NCI-H1105 treated with DMSO at 0.1 percent for 48 hours (cell line): ENCODE data around the gene COL19A1.
"Not testable (repeated sequence)": the region's sequence is repeated elsewhere in the genome, so short reads cannot be mapped to it uniquely, and the experiment has no call there.

Experiments
- DNase-seq: peaks from one replicate; lab custom pipeline; 2025; lab: John Stamatoyannopoulos, UW

COL19A1 gene

DNA sequence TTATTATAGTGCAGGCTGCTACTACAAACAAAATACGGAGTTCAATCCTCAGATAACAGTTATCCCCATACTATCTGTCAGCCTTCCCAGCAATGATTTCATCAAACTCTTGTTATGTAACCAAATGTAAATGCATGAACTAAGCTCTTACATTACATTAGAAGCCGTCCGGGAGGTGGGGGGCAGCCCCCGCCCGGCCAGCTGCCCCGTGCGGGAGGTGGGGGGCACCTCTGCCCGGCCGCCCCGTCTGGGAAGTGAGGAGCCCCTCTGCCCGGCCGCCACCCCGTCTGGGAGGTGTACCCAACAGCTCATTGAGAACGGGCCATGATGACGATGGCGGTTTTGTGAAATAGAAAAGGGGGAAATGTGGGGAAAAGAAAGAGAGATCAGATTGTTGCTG is 99.6 kb downstream of the COL19A1 start:
- not testable (repeated sequence) for DNase-seq

DNA sequence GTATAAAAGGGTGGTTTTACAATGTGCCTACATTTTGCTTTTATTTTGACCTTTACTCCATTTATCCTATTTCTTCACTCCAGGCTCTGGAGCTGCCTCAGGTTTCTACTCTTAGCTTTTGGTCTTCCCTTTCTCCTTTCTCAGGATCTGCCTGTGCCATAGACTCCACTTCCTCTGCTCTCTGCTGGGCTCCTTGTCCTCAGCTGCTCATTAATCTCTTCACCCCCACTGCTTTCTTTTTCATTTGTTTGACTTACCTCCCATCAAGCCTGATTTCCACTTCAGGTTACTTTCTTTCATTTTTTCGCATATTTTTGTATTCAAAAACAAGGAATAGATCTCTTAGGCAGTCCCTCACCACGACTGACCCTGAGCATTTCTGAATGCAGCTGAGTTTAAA is 106.8 kb downstream of the COL19A1 start:
- DNase-seq, result no peak

DNA sequence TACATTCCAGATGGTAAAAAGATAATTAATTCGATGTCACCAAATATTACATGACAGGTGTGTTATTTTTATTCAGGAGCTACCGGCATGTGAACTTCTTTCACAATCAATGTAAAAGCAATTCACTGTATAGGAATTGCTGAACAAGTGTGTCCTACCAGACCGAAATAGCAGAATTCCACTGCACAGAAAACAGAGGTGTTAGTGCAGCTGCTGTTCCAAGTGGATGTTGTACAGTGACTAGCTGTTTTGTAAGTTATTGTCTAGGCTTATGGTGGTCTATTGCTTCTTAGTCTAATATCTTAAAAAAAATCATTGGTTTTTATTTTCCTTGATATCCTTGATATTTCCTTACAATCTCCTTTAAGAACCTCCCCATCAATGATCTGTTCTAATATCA is 107.4 kb downstream of the COL19A1 start:
- DNase-seq, result no peak

DNA sequence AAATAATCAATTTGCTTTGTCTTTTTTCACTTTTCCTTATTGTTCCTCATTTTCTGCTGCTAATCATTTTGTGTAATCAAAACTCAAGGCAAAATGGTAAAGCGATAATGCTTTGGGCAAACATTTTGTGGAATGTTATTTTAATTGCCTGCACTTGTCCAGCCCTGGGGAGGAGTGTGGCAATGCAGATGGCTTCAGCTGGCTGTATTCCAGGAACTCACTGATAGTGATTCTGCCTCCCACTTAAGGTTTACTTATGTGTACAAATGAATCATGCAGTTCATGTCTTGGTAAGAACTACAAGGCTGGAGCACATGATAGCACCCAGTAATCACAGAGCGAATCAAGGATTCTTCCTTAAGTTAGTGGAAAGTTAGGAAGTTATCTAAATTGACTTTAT is 107.8 kb downstream of the COL19A1 start:
- peak; percentile 67 for DNase-seq

DNA sequence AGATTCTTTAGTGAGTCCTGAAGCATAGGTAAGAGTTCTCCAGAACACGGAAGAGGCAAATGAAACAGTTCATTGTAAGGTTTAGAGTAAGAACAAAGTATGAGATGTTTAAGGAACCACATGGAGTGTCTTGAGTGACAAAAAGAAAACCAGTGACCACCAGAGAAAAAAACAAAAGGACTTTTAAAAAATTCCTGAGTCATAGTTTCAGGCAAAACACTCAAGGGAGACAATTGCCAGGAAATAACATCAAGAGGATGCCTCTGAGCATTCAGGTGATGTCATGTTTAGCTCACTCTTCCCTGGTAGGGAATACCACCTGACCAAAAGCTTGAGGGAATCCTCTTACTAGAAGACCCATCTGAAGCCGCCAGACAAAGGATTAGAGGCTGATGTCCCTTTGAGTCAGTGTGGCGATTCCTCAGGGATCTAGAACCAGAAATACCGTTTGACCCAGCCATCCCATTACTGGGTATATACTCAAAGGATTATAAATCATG is 110.3 kb downstream of the COL19A1 start:
- DNase-seq, result no peak

DNA sequence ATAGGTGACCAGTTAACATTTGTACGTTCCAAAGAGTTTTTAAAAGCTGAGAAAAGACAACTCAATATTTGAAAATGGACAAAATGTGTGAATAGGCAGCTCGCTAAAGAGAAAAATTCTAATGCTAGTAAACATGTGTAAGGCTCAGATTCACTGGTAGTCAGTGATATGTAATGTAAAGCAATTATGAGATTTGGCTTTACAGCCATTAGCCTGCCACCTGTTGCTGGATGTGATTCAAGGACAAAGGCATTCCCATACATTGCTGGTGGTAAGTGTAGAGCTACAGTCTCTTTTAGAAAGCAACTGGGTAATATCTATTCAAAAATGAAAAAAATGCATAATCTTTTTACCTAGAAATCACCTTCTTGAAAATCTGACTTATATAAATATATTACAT is 114.3 kb downstream of the COL19A1 start:
- peak; percentile 9 for DNase-seq

DNA sequence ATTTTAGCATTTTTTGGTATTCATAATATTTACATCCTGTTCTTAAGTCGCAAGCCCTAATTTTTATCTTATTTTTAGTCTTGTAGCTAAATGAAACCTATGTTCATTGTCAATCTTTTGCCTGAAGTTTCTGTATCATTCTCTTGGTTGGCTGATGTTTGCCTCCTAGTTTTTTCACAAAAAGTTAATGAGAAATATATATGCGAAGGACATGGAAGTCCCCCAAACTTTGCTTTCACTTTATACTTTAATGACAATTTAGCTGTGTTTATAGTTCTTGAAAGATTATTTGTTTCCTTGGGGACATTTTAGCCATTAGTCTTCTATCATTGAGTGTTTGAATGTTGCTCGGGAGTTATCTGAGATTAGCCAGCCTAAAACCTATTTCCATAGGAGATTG is 118.2 kb downstream of the COL19A1 start:
- DNase-seq, result no peak

DNA sequence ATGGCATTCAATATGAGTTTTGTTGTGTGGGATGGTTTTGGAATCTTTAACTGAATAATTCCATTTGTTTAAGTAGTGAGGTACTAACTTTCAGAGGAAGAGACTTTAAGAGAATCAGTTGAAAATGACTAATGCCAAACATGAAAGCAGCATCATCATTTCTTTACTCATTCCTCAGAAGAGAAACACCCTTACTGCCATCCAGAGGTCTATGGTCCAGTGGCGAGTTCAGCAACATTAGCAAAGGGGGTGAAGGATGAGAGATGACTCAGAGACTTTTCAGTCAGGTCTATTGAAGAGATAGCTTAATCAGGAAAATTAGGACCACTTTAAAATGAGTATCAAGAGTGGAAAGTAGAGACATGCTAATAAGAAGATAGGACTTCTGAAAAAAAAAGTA is 118.8 kb downstream of the COL19A1 start:
- DNase-seq, result no peak

DNA sequence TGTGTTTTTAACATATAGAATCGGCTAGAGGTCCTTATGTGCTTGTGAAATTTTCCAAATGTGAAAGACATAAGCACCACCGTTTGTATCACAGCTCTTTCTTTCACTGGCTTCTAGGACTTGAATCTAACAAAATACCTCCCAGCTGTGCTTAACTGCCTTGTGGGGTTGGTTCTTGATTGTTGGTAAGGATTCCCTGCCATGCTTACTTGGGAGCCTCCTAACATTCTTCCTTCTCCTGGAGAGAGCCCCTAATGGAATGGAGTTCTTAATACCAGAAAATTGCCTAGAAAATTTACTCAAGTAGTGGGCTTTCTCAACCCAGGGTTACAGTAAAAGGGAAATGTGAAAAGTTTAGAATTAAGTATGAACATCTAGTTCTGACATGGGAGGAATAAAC is 121.2 kb downstream of the COL19A1 start:
- no peak for DNase-seq

DNA sequence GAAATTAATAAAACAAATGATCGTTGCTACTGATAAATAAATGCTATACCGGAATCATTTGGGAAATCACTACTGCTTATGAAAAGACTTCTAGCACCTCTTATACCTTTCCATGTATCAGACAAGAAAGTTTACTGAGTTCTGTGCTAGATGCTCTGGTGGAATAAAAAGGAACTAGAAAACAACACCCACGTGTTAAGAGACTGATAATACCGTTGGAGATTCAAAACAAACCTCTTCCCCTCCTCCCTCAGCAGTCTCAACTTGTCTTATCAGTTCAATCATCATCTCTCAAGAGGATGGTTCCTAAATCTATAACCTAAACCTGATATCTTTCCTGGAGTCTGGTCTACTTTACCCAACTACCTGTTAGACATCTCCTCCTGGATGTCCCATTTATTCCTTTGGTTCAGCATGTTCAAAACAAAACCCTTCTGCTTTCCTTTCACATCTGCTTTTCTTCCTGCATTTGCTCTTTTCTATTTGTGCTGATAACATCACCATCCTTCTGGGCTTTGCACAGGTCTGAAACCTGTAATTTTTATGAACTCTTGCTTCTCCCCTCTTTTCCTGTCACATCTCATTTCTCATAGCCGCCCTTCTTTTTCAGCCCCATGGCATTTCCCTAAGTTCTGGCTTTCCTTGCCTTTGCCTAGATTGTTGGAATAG is 122.2 kb downstream of the COL19A1 start:
- DNase-seq, result no peak

DNA sequence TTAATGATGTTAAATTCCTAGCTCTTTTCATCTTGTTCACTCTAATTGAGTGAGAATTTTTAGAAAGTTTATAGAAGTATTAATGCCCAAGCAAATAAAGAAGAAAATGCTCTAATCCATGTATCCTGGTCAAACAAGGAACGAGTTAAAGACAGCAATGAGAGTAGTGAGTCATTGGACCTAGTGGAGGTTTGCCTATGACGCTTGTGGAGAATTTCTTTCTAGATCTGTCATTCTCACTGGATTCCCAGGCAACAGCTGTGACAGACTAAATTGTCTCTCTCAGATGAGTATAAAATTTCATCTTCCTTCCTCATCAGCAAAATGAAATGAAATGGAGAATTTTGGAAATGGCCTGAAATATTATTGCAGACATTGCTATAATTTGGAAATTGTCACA is 127.9 kb downstream of the COL19A1 start:
- no peak for DNase-seq

DNA sequence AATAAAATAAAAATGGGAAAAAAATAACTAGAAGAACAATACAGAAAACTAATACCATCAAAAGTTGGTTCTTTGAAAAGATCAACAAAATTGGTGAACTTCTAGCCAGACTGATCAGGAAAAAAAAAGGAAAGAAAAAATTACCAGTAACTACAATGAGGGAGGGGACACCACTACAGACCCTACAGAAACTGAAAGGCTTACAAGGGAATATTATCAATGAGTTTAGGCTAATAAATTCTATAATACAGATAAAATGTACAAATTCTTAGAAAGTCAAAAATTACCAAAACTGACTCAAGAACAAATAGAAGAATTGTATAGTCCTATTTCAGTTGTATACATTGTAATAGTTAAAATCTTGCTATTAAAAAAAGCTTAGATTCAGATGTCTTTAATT is 141.8 kb downstream of the COL19A1 start:
- no peak for DNase-seq

DNA sequence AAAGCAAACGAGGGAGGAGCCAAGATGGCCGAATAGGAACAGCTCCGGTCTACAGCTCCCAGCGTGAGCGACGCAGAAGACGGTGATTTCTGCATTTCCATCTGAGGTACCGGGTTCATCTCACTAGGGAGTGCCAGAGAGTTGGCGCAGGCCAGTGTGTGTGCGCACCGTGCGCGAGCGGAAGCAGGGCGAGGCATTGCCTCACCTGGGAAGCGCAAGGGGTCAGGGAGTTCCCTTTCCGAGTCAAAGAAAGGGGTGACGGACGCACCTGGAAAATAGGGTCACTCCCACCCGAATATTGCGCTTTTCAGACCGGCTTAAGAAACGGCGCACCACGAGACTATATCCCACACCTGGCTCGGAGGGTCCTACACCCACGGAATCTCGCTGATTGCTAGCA is 144.0 kb downstream of the COL19A1 start:
- not testable (repeated sequence) for DNase-seq

DNA sequence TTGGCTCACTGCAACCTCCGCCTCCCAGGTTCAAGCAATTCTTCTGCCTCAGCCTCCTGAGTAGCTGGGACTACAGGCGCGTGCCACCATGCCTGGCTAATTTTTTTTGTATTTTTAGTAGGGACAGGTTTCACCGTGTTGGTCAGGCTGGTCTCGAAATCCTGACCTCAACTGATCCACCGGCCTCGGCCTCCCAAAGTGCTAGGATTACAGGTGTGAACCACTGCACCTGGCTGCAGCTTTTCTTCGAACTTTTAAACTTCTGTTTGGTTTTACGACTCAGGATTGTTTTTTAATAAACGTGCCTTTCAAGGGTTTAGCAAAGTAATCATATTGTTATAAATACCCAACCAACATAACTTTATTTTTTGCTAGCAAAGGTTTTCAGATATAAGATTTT is 156.8 kb downstream of the COL19A1 start:
- not testable (repeated sequence) for DNase-seq

DNA sequence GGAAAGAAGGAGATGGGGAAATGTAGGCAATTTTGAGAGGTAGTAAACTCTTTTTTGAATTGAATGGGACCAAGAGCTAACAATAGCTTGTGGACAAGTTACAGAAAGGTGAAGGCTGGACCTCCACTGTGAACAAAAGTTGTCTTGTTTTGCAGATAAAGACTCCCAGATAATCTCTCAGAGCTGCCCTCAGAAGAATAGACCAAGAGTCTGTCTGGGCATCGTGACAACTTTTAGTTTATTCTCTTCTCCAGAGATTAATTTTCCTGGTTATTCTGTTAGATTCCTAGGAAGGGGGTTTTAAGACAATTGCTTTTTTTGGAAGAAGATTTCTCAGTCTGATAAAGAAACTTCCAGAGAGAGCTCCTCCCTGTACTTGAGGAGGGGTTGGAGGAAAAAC is 161.9 kb downstream of the COL19A1 start:
- DNase-seq, result no peak

DNA sequence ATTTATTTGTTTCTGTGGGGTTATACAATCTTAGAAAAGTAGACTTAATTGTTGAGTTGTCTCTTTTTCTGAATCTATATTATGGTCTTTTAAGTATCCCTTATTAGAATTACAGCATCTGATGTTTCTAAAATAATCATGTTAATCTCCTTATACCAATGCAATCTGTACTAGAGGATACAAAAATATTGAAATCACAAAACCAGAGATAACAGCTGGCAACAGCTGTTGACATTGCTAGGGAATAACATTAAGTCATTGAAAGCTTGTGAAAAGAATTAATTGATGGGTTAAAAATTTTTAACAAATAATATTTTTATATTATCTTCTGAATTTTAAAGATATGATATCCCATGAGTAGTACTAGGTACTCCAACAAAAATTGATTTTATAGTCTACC is 162.6 kb downstream of the COL19A1 start:
- DNase-seq, result no peak

DNA sequence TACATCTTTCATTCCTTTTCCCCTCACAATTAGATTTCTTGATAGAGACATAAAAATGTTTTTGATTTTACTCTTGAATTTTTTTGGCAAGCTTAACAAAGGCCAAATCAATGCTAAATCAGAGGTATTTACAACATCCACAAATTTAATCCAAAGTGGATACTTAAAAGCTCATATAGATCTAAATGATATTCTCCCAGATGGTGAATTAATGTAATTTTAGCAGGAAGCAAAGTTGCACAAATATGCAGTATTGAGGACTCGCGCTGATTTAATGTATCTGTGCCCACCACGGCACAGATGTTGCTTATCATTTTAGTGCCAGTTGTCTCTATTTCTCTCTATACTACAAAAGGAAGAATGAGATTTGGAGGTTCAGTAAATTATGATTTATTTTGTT is 167.4 kb downstream of the COL19A1 start:
- no peak for DNase-seq

DNA sequence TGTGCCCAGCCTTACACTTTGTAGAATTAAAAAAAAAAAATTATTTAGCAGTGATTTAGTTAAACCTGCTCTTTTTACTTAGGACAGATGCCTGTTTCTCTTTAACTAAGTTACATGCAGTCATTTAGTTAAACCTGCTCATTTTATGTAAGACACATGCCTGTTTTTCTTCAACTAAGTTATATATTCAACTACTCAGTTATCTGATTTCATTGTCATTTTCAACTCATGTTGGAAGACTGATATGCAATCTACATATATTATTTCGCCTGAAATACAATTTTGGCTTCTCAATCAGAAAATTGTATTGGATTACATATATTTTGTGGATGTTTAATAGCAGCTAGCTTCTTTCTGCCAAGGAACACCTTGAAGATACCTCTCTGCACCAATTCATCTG is 171.1 kb downstream of the COL19A1 start:
- DNase-seq, result no peak

DNA sequence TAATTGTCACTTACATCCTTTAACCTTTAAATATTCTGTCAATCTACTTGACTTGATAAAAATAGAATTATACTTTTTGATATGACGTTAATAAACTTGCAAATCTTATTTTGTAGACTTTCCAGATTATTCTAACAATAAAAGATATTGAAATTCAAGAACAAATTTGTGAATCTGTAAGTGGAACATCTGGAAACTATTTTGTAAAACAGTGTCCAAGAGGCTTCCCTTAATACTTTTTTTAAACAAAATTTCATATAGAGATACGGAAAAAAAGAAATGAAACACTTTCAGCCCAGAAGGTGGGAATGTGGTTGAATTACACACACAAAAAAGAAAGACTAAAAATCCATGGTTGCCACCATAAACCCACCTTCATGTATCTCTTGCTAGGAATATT is 174.4 kb downstream of the COL19A1 start:
- DNase-seq, result no peak

DNA sequence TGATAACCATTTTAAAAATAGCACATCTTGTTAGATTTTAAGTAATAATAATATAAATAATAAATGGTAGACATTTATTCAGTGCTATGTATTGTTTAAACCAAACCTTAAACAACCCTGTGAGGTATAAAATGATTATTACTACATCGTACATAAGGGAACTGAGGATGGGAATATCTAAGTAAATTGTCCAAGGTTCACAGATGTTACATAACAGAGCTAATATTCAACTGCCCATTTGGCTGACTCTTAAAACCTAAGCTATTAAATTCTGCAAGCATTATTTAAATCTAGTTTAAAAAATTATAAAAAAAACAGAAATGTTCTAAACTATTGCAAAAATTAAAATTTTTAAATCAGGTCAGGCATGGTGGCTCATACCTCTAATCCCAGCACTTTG is 175.1 kb downstream of the COL19A1 start:
- DNase-seq, result no peak

DNA sequence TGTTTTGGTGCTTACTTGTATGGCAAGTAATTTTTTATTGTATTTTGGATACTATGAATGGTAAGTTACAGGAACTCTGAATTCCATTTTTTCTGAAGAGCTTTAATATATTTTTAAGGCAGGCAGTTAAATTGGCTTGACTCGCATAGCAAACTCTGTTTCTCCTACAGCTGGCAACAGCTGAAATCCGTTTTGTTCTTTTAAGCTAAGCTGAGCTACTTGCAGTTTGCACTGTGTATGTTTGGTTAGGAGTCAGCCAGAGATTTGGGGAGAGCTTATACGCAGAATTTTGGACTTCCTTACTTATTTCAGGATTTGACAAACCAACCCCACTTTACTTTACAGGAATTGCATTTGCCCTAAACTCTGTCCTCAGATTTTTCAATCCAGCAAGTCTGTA is 179.1 kb downstream of the COL19A1 start:
- DNase-seq, result no peak

DNA sequence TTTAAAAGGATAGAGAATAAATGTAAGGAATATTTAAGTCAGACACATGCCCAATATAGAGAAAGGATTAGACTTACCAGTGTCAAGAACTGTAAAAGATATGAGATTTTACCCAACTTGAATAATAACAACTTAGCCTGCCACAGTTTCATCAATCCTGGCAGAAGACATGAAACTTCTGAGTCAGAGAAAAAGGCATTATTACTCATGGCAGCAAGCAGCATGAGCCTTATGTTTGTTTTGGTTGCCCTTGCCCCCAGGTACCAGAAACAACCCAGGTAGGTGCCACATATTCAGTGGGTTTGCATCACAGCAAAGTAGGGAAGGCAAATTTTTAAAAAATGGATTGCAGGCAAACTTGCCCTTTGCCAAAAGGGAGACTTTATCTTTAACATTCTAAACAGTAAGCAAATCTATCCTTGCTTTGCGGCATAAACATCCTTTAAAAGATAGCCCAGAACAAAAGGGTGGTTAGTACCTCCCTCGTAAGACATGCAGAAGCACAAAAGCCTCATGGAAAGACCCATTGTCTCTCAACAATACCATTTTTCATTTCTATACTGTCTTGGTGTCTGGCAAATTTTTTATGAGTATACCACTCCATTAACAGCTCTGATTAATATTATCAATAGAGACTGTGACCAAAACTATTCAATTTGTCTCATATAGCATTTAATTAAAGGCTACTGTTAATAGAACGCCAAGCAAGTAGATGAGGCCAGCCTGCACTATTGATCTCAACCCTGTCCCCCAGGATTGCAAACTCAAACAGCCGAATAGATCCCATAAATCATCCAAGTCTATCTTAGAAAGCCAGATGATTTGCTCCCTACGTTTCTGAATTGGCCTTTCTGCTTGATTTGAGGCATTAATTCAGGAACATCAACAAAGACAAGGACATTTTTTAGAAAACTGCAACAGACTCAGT is 185.1 kb downstream of the COL19A1 start:
- DNase-seq, result no peak

DNA sequence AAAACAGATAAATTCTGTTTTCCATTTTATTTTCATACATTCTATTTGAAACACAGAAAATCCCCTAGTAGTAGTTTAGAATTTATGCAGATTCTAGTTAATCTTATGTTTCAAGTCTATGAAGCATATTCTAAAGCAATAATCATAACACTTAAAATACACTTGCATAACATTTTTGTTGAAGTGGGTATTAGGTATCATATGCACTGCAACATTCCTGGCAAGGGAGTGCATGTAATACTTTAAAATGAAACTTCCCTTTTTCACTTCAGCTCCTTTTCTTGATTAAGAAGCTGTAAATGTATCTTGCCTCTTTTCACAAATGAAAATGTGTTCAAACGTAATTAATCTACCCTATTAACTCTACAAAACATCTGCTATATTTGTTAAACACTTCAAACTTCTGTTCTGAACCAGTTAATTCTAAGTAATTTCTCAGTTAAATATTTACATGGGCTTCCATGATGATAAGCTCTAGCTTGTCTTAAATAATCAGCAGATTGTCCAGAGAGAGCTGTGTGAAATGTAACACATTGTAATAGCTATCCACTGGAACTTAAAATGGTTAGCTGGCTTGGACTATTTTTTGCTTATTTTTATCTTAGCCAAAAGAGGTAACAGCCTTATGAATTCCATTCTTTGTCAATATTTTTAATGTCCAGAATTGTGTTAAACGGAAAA is 192.8 kb downstream of the COL19A1 start:
- peak; percentile 42 for DNase-seq
